NCI-H2107 treated with DMSO at 0.1 percent for 48 hours (cell line): Measurements from ENCODE around the gene ZNF341.
A peak's percentile ranks its signal among the peaks of the same experiment; 100 is the strongest.

Experiments
- DNase-seq: peaks from one replicate; lab custom pipeline; 2025; ENCODE audit not compliant: unreplicated experiment; lab: John Stamatoyannopoulos, UW

Gene ZNF341

GRCh38 chr20:33766686-33767085 is 34.9 kb downstream of the ZNF341 start:
- DNase-seq: no peak

- no peak for DNase-seq
Measured at GRCh38 chr20:33767777-33768138, 36.0 kb downstream of the ZNF341 start.

- DNase-seq: no peak
Measured at GRCh38 chr20:33769043-33769442, 37.2 kb downstream of the ZNF341 start.

GRCh38 chr20:33770005-33770404 is 38.2 kb downstream of the ZNF341 start:
- DNase-seq: no peak

GRCh38 chr20:33771938-33772337 is 40.1 kb downstream of the ZNF341 start:
- no peak for DNase-seq

- no peak for DNase-seq
Measured at GRCh38 chr20:33772439-33772838, 40.6 kb downstream of the ZNF341 start.

GRCh38 chr20:33773412-33774089 is 41.8 kb downstream of the ZNF341 start:
- DNase-seq: no peak

- DNase-seq: no peak
Measured at GRCh38 chr20:33777816-33778215, 46.0 kb downstream of the ZNF341 start.

GRCh38 chr20:33781133-33781532 is 49.3 kb downstream of the ZNF341 start:
- DNase-seq: no peak

- DNase-seq: no peak
Measured at GRCh38 chr20:33781945-33782344, 50.1 kb downstream of the ZNF341 start.

- no peak for DNase-seq
Measured at GRCh38 chr20:33783256-33783655, 51.5 kb downstream of the ZNF341 start.

GRCh38 chr20:33783818-33784217 is 52.0 kb downstream of the ZNF341 start:
- no peak for DNase-seq

GRCh38 chr20:33784225-33784624 is 52.4 kb downstream of the ZNF341 start:
- DNase-seq: no peak

GRCh38 chr20:33785503-33785902 is 53.7 kb downstream of the ZNF341 start:
- no peak for DNase-seq

- DNase-seq: no peak
Measured at GRCh38 chr20:33787253-33787891, 55.6 kb downstream of the ZNF341 start.

- DNase-seq: no peak
Measured at GRCh38 chr20:33788351-33789049, 56.7 kb downstream of the ZNF341 start.

GRCh38 chr20:33789109-33789857 is 57.5 kb downstream of the ZNF341 start:
- DNase-seq: no peak

- DNase-seq: no peak
Measured at GRCh38 chr20:33789858-33790182, 58.0 kb downstream of the ZNF341 start.

- DNase-seq: peak; percentile 42
Measured at GRCh38 chr20:33790566-33790965, 58.8 kb downstream of the ZNF341 start.

GRCh38 chr20:33791021-33791420 is 59.2 kb downstream of the ZNF341 start:
- DNase-seq: no peak

- no peak for DNase-seq
Measured at GRCh38 chr20:33791540-33791939, 59.7 kb downstream of the ZNF341 start.
